Measurements from ENCODE around the gene KRTAP10-7. TPM values are rescaled to one million over a fixed set of nuclear protein-coding genes. Genes with fewer than 3 reads are reported as not detected.

Gene KRTAP10-7
- polyA plus RNA-seq, 4 donors = not detected

GRCh38 chr21:44650973-44651675 is 50.7 kb downstream of the KRTAP10-7 start:
- no peak for DNase-seq (ENCODE audit: low read depth in 4 of 4, low spot score in 3 of 4)

Other genes with a start within 250 kb of the KRTAP10-7 start
- 1 to 10 TPM in 2 of 4 donors, under 1 TPM in 2; 0.73 to 1.7 (median 1.3) TPM for gene TRPM2, start 247.0 kb upstream of the KRTAP10-7 start, polyA plus RNA-seq (ENCODE audit: insufficient read length in 4 of 4)
- gene LRRC3, start 145.1 kb upstream of the KRTAP10-7 start, polyA plus RNA-seq (ENCODE audit: insufficient read length in 4 of 4) = 1 to 10 TPM; 4.3 to 6.6 (median 4.6) TPM
- gene KRTAP10-1, start 60.4 kb upstream of the KRTAP10-7 start, polyA plus RNA-seq (ENCODE audit: insufficient read length in 4 of 4) = not detected
- gene KRTAP10-2, start 49.1 kb upstream of the KRTAP10-7 start, polyA plus RNA-seq (ENCODE audit: insufficient read length in 4 of 4) = not detected
- not detected for gene KRTAP10-3, start 41.8 kb upstream of the KRTAP10-7 start, polyA plus RNA-seq (ENCODE audit: insufficient read length in 4 of 4)
- not detected for gene KRTAP10-4, start 26.9 kb upstream of the KRTAP10-7 start, polyA plus RNA-seq (ENCODE audit: insufficient read length in 4 of 4)
- not detected for gene KRTAP10-5, start 20.0 kb upstream of the KRTAP10-7 start, polyA plus RNA-seq (ENCODE audit: insufficient read length in 4 of 4)
- gene KRTAP10-6, start 8.1 kb upstream of the KRTAP10-7 start, polyA plus RNA-seq (ENCODE audit: insufficient read length in 4 of 4) = not detected
- gene KRTAP10-8, start 11.5 kb downstream of the KRTAP10-7 start, polyA plus RNA-seq (ENCODE audit: insufficient read length in 4 of 4) = not detected
- not detected for gene KRTAP10-9, start 26.5 kb downstream of the KRTAP10-7 start, polyA plus RNA-seq (ENCODE audit: insufficient read length in 4 of 4)
- not detected for gene KRTAP10-10, start 36.8 kb downstream of the KRTAP10-7 start, polyA plus RNA-seq (ENCODE audit: insufficient read length in 4 of 4)
- not detected for gene KRTAP10-11, start 45.8 kb downstream of the KRTAP10-7 start, polyA plus RNA-seq (ENCODE audit: insufficient read length in 4 of 4)
- not detected for gene KRTAP12-4, start 54.1 kb downstream of the KRTAP10-7 start, polyA plus RNA-seq (ENCODE audit: insufficient read length in 4 of 4)
- not detected for gene KRTAP12-3, start 57.3 kb downstream of the KRTAP10-7 start, polyA plus RNA-seq (ENCODE audit: insufficient read length in 4 of 4)
- not detected for gene KRTAP12-2, start 66.3 kb downstream of the KRTAP10-7 start, polyA plus RNA-seq (ENCODE audit: insufficient read length in 4 of 4)
- gene KRTAP12-1, start 81.6 kb downstream of the KRTAP10-7 start, polyA plus RNA-seq (ENCODE audit: insufficient read length in 4 of 4) = not detected
- gene KRTAP10-12, start 96.6 kb downstream of the KRTAP10-7 start, polyA plus RNA-seq (ENCODE audit: insufficient read length in 4 of 4) = not detected
- gene TSPEAR, start 111.0 kb downstream of the KRTAP10-7 start, polyA plus RNA-seq (ENCODE audit: insufficient read length in 4 of 4) = 1 to 10 TPM in 2 of 4 donors, under 1 TPM in 2; 0.08 to 1.1 (median 0.74) TPM
- 100 to 1,000 TPM in 1 of 4 donors, 10 to 100 TPM in 3; 58.6 to 134 (median 81.8) TPM for gene UBE2G2, start 201.2 kb downstream of the KRTAP10-7 start, polyA plus RNA-seq (ENCODE audit: insufficient read length in 4 of 4)
- gene SUMO3, start 217.5 kb downstream of the KRTAP10-7 start, polyA plus RNA-seq (ENCODE audit: insufficient read length in 4 of 4) = 100 to 1,000 TPM; 105 to 126 (median 111) TPM